SU-DHL-6 (cell line): ENCODE results near the gene SPCS1.

Experiments
- H2AFZ ChIP-seq: fragments of 200-600 bp; sonication (generic); 2 replicates; pipeline ENCODE4 v1.6.1; 2014; ENCODE audit warnings: low read depth, mild to moderate bottlenecking, moderate library complexity, mixed read lengths, antibody characterized with exemption, low read length; ENCODE audit not compliant: severe bottlenecking
- H3F3A ChIP-seq: fragments of 200-600 bp; shearing (Covaris generic); 2 replicates; pipeline ENCODE4 v1.6.0; 2016; ENCODE audit warnings: antibody characterized with exemption, mild to moderate bottlenecking; ENCODE audit not compliant: insufficient read depth
- H3K27ac ChIP-seq: fragments of 200-600 bp; sonication (generic); 2 replicates; pipeline ENCODE4 v1.5.1; 2016; ENCODE audit warnings: low read depth, mild to moderate bottlenecking, low read length, moderate library complexity, mixed read lengths
- H3K27me3 ChIP-seq: fragments of 200-600 bp; sonication (generic), shearing (Covaris generic); 2 replicates; pipeline ENCODE4 v1.6.0; 2014; ENCODE audit warnings: mild to moderate bottlenecking, low read length
- H3K36me3 ChIP-seq: fragments of 200-600 bp; sonication (generic); 2 replicates; pipeline ENCODE4 v1.6.1; 2014; ENCODE audit warnings: mild to moderate bottlenecking, low read length, mixed read lengths
- H3K4me2 ChIP-seq: fragments of 300-600, 200-600 bp; shearing (Covaris generic), sonication (generic); 2 replicates; pipeline ENCODE4 v1.6.0; 2014; ENCODE audit warnings: low read length, low read depth, mild to moderate bottlenecking; ENCODE audit not compliant: poor library complexity, severe bottlenecking
- H3K4me3 ChIP-seq: fragments of 200-600 bp; sonication (generic); 2 replicates; pipeline ENCODE4 v1.5.1; 2014; ENCODE audit warnings: antibody characterized with exemption, low read length, mild to moderate bottlenecking, mixed read lengths; ENCODE audit not compliant: insufficient read depth, poor library complexity, severe bottlenecking
- H3K79me2 ChIP-seq: fragments of 200-600 bp; sonication (generic); 2 replicates; pipeline ENCODE4 v1.6.1; 2014; ENCODE audit warnings: mild to moderate bottlenecking, low read length, moderate library complexity; ENCODE audit not compliant: insufficient read depth
- H3K9ac ChIP-seq: fragments of 200-600 bp; sonication (generic); 2 replicates; pipeline ENCODE4 v1.7.0; 2014; ENCODE audit warnings: mild to moderate bottlenecking, low read length
- H3K9me2 ChIP-seq: fragments of 200-600 bp; sonication (generic); replicated peaks from 2 replicates; pipeline ENCODE4 v1.6.1; 2014; ENCODE audit warnings: low read length; ENCODE audit not compliant: insufficient read depth
- H3K9me3 ChIP-seq: fragments of 200-600 bp; sonication (generic); 2 replicates; pipeline ENCODE4 v1.6.1; 2014; ENCODE audit warnings: low read length, mixed read lengths; ENCODE audit not compliant: insufficient read depth
- H4K20me1 ChIP-seq: fragments of 200-600 bp; sonication (generic); 2 replicates; pipeline ENCODE4 v1.6.1; 2014; ENCODE audit warnings: low read depth, mild to moderate bottlenecking, antibody characterized with exemption, low read length, moderate library complexity, mixed read lengths
- EZH2phosphoT487 ChIP-seq: fragments of 200-600 bp; sonication (generic), shearing (Covaris generic); conservative IDR thresholded peaks from 2 replicates; pipeline ENCODE4 v1.6.1; 2018; ENCODE audit warnings: mild to moderate bottlenecking, antibody characterized with exemption, low read length, moderate library complexity, mixed read lengths
- TF ChIP-seq, protein P1 (sequence below): fragments of 200-600 bp; sonication (generic); IDR thresholded peaks from one replicate; pipeline ENCODE4 v1.5.1; 2017; ENCODE audit warnings: antibody characterized with exemption, mild to moderate bottlenecking, low read length, moderate library complexity; ENCODE audit not compliant: insufficient read depth, poor library complexity, severe bottlenecking

SPCS1 gene

DNA sequence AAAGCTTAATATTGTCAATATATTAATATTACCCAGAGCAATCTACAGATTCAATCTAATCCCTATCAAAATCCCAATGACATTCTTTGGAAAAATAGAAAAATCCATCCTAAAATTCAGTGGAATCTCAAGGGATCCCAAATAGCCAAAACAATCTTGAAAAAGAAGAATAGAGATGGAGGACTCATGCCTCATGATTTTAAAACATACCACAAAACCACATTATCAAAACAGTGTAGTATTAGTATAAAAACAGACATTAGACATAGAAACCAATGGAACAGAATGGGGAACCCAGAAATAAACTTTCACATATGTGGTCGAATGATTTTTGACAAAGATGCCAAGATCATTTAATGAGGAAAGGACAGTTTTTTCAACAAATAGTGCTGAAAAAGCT is 50.2 kb downstream of the SPCS1 start:
- no peak overlapping the region for H3K9ac ChIP-seq
- H4K20me1 ChIP-seq = no peaks in the 10 kb centered on the region
- no peak overlapping the region for H3K27ac ChIP-seq
- H3K9me2 ChIP-seq = no peaks in the 10 kb centered on the region
- no peak overlapping the region for H3K4me3 ChIP-seq
- no peaks in the 10 kb centered on the region for H3F3A ChIP-seq
- H3K4me2 ChIP-seq = no peak overlapping the region
- H3K9me3 ChIP-seq = no peaks in the 10 kb centered on the region
- H3K79me2 ChIP-seq = no peaks in the 10 kb centered on the region
- no peak overlapping the region for H2AFZ ChIP-seq
- H3K27me3 ChIP-seq = no peaks in the 10 kb centered on the region
- peaks cover 5% of the 10 kb centered on the region; the same call in 1 of the 2 replicates for H3K36me3 ChIP-seq
- TF ChIP-seq, protein P1, sequence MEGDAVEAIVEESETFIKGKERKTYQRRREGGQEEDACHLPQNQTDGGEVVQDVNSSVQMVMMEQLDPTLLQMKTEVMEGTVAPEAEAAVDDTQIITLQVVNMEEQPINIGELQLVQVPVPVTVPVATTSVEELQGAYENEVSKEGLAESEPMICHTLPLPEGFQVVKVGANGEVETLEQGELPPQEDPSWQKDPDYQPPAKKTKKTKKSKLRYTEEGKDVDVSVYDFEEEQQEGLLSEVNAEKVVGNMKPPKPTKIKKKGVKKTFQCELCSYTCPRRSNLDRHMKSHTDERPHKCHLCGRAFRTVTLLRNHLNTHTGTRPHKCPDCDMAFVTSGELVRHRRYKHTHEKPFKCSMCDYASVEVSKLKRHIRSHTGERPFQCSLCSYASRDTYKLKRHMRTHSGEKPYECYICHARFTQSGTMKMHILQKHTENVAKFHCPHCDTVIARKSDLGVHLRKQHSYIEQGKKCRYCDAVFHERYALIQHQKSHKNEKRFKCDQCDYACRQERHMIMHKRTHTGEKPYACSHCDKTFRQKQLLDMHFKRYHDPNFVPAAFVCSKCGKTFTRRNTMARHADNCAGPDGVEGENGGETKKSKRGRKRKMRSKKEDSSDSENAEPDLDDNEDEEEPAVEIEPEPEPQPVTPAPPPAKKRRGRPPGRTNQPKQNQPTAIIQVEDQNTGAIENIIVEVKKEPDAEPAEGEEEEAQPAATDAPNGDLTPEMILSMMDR = no peak
- no peak for TF ChIP-seq EZH2phosphoT487
